ENCODE data around the gene OR11G2.

DNA sequence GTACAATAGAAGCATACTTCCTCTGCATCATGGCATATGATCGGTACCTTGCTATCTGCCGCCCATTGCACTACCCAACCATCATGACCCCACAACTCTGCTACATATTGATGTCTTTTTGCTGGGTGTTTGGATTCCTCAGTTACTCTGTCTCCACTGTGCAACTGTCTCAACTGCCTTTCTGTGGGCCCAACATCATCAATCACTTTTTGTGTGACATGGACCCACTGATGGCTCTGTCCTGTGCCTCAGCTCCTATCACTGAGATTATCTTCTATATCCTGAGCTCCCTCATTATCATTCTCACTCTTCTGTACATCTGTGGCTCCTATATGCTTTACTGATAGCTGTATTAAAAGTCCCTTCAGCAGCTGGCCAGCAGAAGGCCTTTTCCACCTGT, 18.9 kb downstream of the OR11G2 start:
- TF ChIP-seq POLR2A (IDR thresholded peaks at IDR 0.05; ENCODE audit: low read length) (no peak), GATA1 (IDR thresholded peaks at IDR 0.05; ENCODE audit: low read depth, low read length) (no peak)

Measured in erythroblast (primary cell).